Activated CD8-positive, alpha-beta T cell treated with anti-CD3 and anti-CD28 coated beads for 36 hours (primary cell): ENCODE data around the gene RGS9. TPM values are rescaled to one million over a fixed set of nuclear protein-coding genes. Genes with fewer than 3 reads are reported as not detected.

ENCODE experiments used
- ATAC-seq: fragments of 200-7000 bp; cut with Tn5 transposase; one replicate; pipeline ENCODE4 v1.10.0; 2021; ENCODE audit warnings: mild to moderate bottlenecking, moderate library complexity
- CTCF ChIA-PET: fragments of 350-600 bp; sonication (Branson Sonifier 250); formaldehyde crosslinking; loops from one replicate; lab custom pipeline; 2021; ENCODE audit warnings: antibody characterized with exemption; lab: Charles Lee
- POLR2A ChIA-PET: fragments of 350-600 bp; sonication (Branson Sonifier 250); formaldehyde crosslinking; loops from one replicate; lab custom pipeline; 2021; ENCODE audit warnings: antibody characterized with exemption; lab: Charles Lee
- DNase-seq: peaks from one replicate; pipeline ENCODE4 v3.0.0-alpha.2; 2020
- H3K27ac Mint-ChIP-seq: one replicate; pipeline ENCODE4 v1.8.0; 2021; ENCODE audit warnings: mild to moderate bottlenecking, mixed read lengths
- H3K27me3 Mint-ChIP-seq: one replicate; pipeline ENCODE4 v1.8.0; 2021; ENCODE audit warnings: mixed read lengths
- H3K36me3 Mint-ChIP-seq: one replicate; pipeline ENCODE4 v1.8.0; 2021; ENCODE audit warnings: low read depth, mixed read lengths
- H3K4me1 Mint-ChIP-seq: one replicate; pipeline ENCODE4 v1.8.0; 2021; ENCODE audit warnings: low read depth, mixed read lengths
- H3K4me3 Mint-ChIP-seq: one replicate; pipeline ENCODE4 v1.8.0; 2021; ENCODE audit warnings: mild to moderate bottlenecking, moderate library complexity, mixed read lengths
- H3K9me3 Mint-ChIP-seq: one replicate; pipeline ENCODE4 v1.8.0; 2021; ENCODE audit warnings: mixed read lengths
- intact Hi-C: fragments of 100-400 bp; cut with micrococcal nuclease; formaldehyde crosslinking; loops from one replicate; pipeline ENCODE4 v1.10.0; 2022
- total RNA-seq, 2 experiments: library from RNA; stranded (reverse); gene quantifications; one replicate each; pipeline ENCODE4 v1.2.3, GENCODE V29; 2021
- TF ChIP-seq, protein P1 (sequence below): fragments of 200-600 bp; IDR thresholded peaks from one replicate; pipeline ENCODE4 v1.8.0; 2022; ENCODE audit warnings: antibody characterized with exemption, mild to moderate bottlenecking

RGS9 gene
- total RNA-seq, 2 experiments from 2014 or later, result 1.3 to 1.9 TPM

DNA sequence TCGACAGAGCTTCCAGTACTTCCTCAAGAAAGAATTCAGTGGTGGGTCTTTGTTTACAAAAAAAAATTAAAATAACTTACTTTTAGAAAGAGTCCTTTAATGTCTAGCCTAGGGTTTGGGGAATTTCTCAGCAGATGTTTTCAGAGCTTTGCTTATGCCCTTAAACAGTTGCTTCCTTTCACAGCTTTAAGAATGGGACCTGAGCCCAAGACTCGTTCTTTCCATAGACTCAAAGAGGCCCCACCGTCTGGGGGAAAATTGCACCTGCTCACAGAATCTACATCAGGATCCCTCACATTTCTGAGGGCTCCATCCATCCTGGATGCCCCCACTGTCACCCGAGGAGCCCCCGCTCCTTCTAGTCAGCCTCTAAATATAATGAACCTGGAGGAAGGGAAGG is 60.0 kb downstream of the RGS9 start:
- CTCF ChIA-PET, result interaction anchor here (0.7 to 2.9 kb wide), 14 partner anchors 12 to 259 kb away, joined by 3 to 20 read pairs (median 7); partner anchors contain the start of gene RGS9
- ATAC-seq (no peak), DNase-seq (peak; percentile 38)
- POLR2A ChIA-PET, result interaction anchor here (1.9 to 2.4 kb wide), 2 partner anchors 15 to 60 kb away, joined by 4 to 8 read pairs; partner anchors contain the start of gene RGS9
- TF ChIP-seq, protein P1, sequence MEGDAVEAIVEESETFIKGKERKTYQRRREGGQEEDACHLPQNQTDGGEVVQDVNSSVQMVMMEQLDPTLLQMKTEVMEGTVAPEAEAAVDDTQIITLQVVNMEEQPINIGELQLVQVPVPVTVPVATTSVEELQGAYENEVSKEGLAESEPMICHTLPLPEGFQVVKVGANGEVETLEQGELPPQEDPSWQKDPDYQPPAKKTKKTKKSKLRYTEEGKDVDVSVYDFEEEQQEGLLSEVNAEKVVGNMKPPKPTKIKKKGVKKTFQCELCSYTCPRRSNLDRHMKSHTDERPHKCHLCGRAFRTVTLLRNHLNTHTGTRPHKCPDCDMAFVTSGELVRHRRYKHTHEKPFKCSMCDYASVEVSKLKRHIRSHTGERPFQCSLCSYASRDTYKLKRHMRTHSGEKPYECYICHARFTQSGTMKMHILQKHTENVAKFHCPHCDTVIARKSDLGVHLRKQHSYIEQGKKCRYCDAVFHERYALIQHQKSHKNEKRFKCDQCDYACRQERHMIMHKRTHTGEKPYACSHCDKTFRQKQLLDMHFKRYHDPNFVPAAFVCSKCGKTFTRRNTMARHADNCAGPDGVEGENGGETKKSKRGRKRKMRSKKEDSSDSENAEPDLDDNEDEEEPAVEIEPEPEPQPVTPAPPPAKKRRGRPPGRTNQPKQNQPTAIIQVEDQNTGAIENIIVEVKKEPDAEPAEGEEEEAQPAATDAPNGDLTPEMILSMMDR, result no peak
- no peaks in the 10 kb centered on the region for H3K9me3 Mint-ChIP-seq
- no peaks in the 10 kb centered on the region for H3K36me3 Mint-ChIP-seq
- H3K4me1 Mint-ChIP-seq, result peaks cover 21% of the 10 kb centered on the region
- intact Hi-C loops, result loop anchor here (5.0 to 10.0 kb wide), 2 partner anchors 60 to 232 kb away; partner anchors contain the start of gene RGS9
- H3K4me3 Mint-ChIP-seq, result no peak overlapping the region
- H3K27ac Mint-ChIP-seq, result no peak overlapping the region
- peaks cover 1% of the 10 kb centered on the region for H3K27me3 Mint-ChIP-seq

DNA sequence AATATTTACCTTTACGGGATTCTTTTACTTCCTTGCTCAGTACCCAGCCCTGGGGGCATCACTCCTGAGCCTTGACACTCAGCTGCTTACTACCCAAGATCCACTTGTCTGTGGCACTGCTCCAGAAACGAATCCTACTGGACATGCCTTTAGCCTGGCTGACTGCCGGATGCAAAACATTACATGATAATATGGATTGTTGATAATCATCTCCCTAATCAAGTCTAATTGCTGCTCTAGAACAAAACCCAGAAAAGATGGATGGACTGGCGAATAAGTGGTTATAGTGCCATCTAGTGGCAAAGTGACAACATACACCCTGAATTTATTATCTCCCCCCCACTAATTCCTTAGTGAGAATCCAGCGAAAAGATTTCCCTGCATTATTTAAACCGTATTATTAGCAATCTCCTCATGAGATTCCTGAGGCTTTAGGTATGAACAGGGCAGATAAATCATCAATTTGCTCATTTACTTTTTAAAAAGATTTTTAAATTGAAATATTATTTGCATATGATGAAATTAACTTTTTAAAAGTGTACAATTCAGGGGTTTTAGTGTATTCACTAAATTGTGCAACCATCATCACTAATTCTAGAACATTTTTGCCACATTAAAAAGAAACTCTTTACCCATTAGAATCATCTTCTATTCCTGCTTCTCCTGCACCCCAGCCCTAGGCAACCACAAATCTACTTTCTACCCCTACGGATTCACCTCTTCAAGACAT is 61.6 kb downstream of the RGS9 start:
- DNase-seq, result no peak

DNA sequence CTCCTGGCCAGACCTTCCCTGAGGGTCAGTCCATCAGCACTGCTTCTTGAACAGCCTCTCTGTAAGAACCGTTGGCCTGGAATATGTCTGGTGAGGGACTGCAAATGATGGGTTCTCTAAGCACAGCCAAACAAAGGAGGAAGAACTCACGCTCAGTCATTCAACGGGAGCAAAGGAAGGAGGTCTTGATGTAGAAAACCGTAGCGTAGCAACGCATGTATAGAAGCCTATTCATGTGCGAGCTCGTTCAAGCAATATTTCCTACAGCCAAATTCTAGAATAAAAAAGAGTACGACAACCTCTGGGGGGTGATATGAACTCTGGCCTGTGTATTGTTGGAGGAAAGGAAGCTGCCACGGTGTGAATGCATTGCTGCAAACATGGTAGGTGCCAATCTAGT is 64.2 kb downstream of the RGS9 start:
- ChIA-PET POLR2A (no interaction called here), CTCF (interaction anchor here (0.9 kb wide), 1 partner anchor 263 kb away, joined by 5 read pairs; no protein-coding TSS in a partner anchor)
- TF ChIP-seq, protein P1, result no peak
- peaks cover 1% of the 10 kb centered on the region for H3K27me3 Mint-ChIP-seq
- H3K36me3 Mint-ChIP-seq, result no peaks in the 10 kb centered on the region
- no peak overlapping the region for H3K27ac Mint-ChIP-seq
- intact Hi-C loops, result no loop called here
- no peak for ATAC-seq
- peaks cover 8% of the 10 kb centered on the region for H3K4me1 Mint-ChIP-seq
- no peak overlapping the region for H3K4me3 Mint-ChIP-seq
- H3K9me3 Mint-ChIP-seq, result no peaks in the 10 kb centered on the region
- no peak for DNase-seq

More for the DNA sequence above, 61.6 kb downstream of the RGS9 start:
- Mint-ChIP-seq H3K27me3 (peaks cover 1% of the 10 kb centered on the region), H3K36me3 (no peaks in the 10 kb centered on the region), H3K4me1 (peaks cover 17% of the 10 kb centered on the region), H3K4me3 (no peak overlapping the region), H3K9me3 (no peaks in the 10 kb centered on the region), H3K27ac (no peak overlapping the region)
- ChIA-PET POLR2A (interaction anchor here (2.4 kb wide), 1 partner anchor 62 kb away, joined by 8 read pairs; the partner anchor contains the start of gene RGS9), CTCF (interaction anchor here (0.8 to 2.9 kb wide), 21 partner anchors 11 to 260 kb away, joined by 3 to 20 read pairs (median 4); partner anchors contain the start of gene RGS9)
- TF ChIP-seq, protein P1, result peak; percentile 92
- intact Hi-C loops, result loop anchor here (5.0 to 10.0 kb wide), 2 partner anchors 62 to 234 kb away; partner anchors contain the start of gene RGS9
- ATAC-seq, result no peak

DNA sequence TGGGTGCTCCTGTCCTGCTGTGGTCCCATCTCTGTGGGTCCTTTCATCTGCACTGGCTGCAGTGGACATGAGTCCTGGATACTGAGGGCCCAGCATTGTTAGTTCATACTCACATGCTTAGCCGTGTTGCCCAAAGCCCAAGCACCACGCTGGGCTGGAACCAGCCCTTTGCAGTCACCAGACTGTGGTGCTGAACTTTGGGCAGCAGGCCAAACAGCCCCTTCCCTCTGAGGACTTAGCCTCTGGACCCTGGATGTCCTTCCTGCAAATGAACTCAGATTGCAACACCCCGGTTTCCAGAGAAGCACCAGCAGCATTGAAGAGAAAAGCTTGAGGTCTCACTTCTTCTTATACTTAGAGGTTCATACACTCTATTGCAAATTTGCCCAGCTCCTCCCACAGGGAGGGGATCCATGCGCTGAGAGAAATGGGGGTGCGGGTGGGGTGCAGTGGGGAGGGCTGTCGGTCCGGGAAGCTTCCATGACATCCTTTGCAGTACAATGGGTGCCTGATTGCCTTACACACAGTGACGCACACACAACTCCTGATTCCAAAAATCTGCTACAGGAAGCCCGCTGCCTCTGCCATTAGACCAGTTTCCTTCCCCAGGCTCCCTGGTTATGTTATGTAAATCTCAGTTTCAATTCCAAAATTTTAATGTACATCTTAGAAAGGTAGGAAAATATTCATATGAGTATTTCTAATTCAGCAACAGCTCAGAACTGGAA is 65.8 kb downstream of the RGS9 start:
- no peak overlapping the region for H3K27ac Mint-ChIP-seq
- no peak for ATAC-seq
- H3K27me3 Mint-ChIP-seq, result peaks cover 1% of the 10 kb centered on the region
- TF ChIP-seq, protein P1, result no peak
- H3K4me3 Mint-ChIP-seq, result no peak overlapping the region
- intact Hi-C loops, result no loop called here
- ChIA-PET POLR2A (no interaction called here), CTCF (no interaction called here)
- no peaks in the 10 kb centered on the region for H3K36me3 Mint-ChIP-seq
- H3K4me1 Mint-ChIP-seq, result peaks cover 4% of the 10 kb centered on the region
- no peak for DNase-seq
- no peaks in the 10 kb centered on the region for H3K9me3 Mint-ChIP-seq
